ENCODE data around the gene DENR.
A peak's percentile ranks its signal among the peaks of the same experiment; 100 is the strongest.
"Not testable (repeated sequence)": the region's sequence is repeated elsewhere in the genome, so short reads cannot be mapped to it uniquely, and the experiment has no call there.

The DENR gene

GRCh38 chr12:122752464-122753318 is at the start of gene DENR:
DENR (plus strand) TSS chr12:122752824; CDS start chr12:122753702, 878 bp downstream.
- Mint-ChIP-seq H3K9me3 (no peaks in the 10 kb centered on the region), H3K4me3 (peak within 1 kb of the TSS; percentile 96 to 99), H3K4me1 (peaks cover 56% of the 10 kb centered on the region), H3K27me3 (no peaks in the 10 kb centered on the region), H3K27ac (peak within 1 kb of the TSS; percentile 99)
- DNase-seq (peak; percentile 100), ATAC-seq (peak; percentile 95)

- not testable (repeated sequence) for H3K27me3 Mint-ChIP-seq
Measured at GRCh38 chr12:122702890-122703611, 49.6 kb upstream of the DENR start, which contains the start of gene HCAR2. HCAR2 (minus strand) TSS chr12:122703357; CDS start chr12:122703283, 74 bp downstream.

GRCh38 chr12:122703841-122704240 is 48.8 kb upstream of the DENR start:
- not testable (repeated sequence) for H3K27me3 Mint-ChIP-seq, DNase-seq, H3K9me3 Mint-ChIP-seq, ATAC-seq, H3K4me3 Mint-ChIP-seq, H3K4me1 Mint-ChIP-seq
- peak overlapping the region in 1 of 2 donors; percentile 14 for H3K27ac Mint-ChIP-seq

More at GRCh38 chr12:122702890-122703611, 49.6 kb upstream of the DENR start, which contains the start of gene HCAR2:
- H3K27ac Mint-ChIP-seq, result peak within 1 kb of the TSS in 1 of 2 donors; percentile 14
- not testable (repeated sequence) for ATAC-seq, H3K4me3 Mint-ChIP-seq, DNase-seq, H3K4me1 Mint-ChIP-seq, H3K9me3 Mint-ChIP-seq

GRCh38 chr12:122709287-122709686 is 43.3 kb upstream of the DENR start:
- H3K27ac Mint-ChIP-seq, H3K4me3 Mint-ChIP-seq, H3K9me3 Mint-ChIP-seq, ATAC-seq, H3K4me1 Mint-ChIP-seq, H3K27me3 Mint-ChIP-seq, DNase-seq: not testable (repeated sequence)

- not testable (repeated sequence) for H3K4me1 Mint-ChIP-seq, H3K9me3 Mint-ChIP-seq, ATAC-seq, H3K27ac Mint-ChIP-seq, H3K4me3 Mint-ChIP-seq, DNase-seq
- peaks cover 18% of the 10 kb centered on the region for H3K27me3 Mint-ChIP-seq
Measured at GRCh38 chr12:122710341-122710740, 42.3 kb upstream of the DENR start.

- H3K4me1 Mint-ChIP-seq, H3K4me3 Mint-ChIP-seq, DNase-seq, H3K9me3 Mint-ChIP-seq, ATAC-seq: not testable (repeated sequence)
- Mint-ChIP-seq H3K27ac (peak overlapping the region in 1 of 2 donors; percentile 47), H3K27me3 (peaks cover 21% of the 10 kb centered on the region)
Measured at GRCh38 chr12:122711266-122711665, 41.4 kb upstream of the DENR start.

GRCh38 chr12:122713491-122714188 is 39.0 kb upstream of the DENR start:
- not testable (repeated sequence) for ATAC-seq, H3K9me3 Mint-ChIP-seq, DNase-seq, H3K27ac Mint-ChIP-seq, H3K4me1 Mint-ChIP-seq, H3K4me3 Mint-ChIP-seq
- peaks cover 21% of the 10 kb centered on the region for H3K27me3 Mint-ChIP-seq

- not testable (repeated sequence) for H3K27ac Mint-ChIP-seq, H3K9me3 Mint-ChIP-seq, H3K4me3 Mint-ChIP-seq, ATAC-seq, DNase-seq
- H3K27me3 Mint-ChIP-seq, result peaks cover 17% of the 10 kb centered on the region
- peaks cover 11% of the 10 kb centered on the region for H3K4me1 Mint-ChIP-seq
Measured at GRCh38 chr12:122715211-122715610, 37.4 kb upstream of the DENR start.

GRCh38 chr12:122716658-122717057 is 36.0 kb upstream of the DENR start, which contains the start of gene HCAR3:
HCAR3 (minus strand) TSS chr12:122716811; CDS start chr12:122716737, 74 bp downstream.
- not testable (repeated sequence) for DNase-seq, H3K27ac Mint-ChIP-seq, H3K4me3 Mint-ChIP-seq, ATAC-seq, H3K9me3 Mint-ChIP-seq
- Mint-ChIP-seq H3K27me3 (peaks cover 11% of the 10 kb centered on the region), H3K4me1 (peaks cover 17% of the 10 kb centered on the region)

- peaks cover 42% of the 10 kb centered on the region for H3K4me1 Mint-ChIP-seq
- DNase-seq (no peak), ATAC-seq (peak; percentile 61)
- peak overlapping the region in 1 of 2 donors; percentile 72 for H3K4me3 Mint-ChIP-seq
- H3K9me3 Mint-ChIP-seq, result no peaks in the 10 kb centered on the region
- H3K27ac Mint-ChIP-seq, result peak overlapping the region in 1 of 2 donors; percentile 87
- no peaks in the 10 kb centered on the region for H3K27me3 Mint-ChIP-seq
Measured at GRCh38 chr12:122721057-122721545, 31.5 kb upstream of the DENR start.

GRCh38 chr12:122722387-122722786 is 30.2 kb upstream of the DENR start:
- no peaks in the 10 kb centered on the region for H3K9me3 Mint-ChIP-seq
- peak overlapping the region; percentile 25 to 44 for H3K27ac Mint-ChIP-seq
- peaks cover 50% of the 10 kb centered on the region for H3K4me1 Mint-ChIP-seq
- H3K27me3 Mint-ChIP-seq, result no peaks in the 10 kb centered on the region
- DNase-seq (no peak), ATAC-seq (no peak)
- peak overlapping the region in 1 of 2 donors; percentile 38 for H3K4me3 Mint-ChIP-seq

GRCh38 chr12:122724641-122725243 is 27.9 kb upstream of the DENR start:
- H3K27ac Mint-ChIP-seq, result peak overlapping the region in 1 of 2 donors; percentile 25
- no peaks in the 10 kb centered on the region for H3K9me3 Mint-ChIP-seq
- no peak overlapping the region for H3K4me3 Mint-ChIP-seq
- H3K4me1 Mint-ChIP-seq, result peaks cover 73% of the 10 kb centered on the region
- no peak for ATAC-seq
- no peaks in the 10 kb centered on the region for H3K27me3 Mint-ChIP-seq
- DNase-seq, result no peak

GRCh38 chr12:122725452-122726079 is 27.1 kb upstream of the DENR start:
- Mint-ChIP-seq H3K4me3 (peak overlapping the region; percentile 23 to 58), H3K9me3 (no peaks in the 10 kb centered on the region), H3K4me1 (peaks cover 76% of the 10 kb centered on the region), H3K27ac (peak overlapping the region in 1 of 2 donors; percentile 80), H3K27me3 (no peaks in the 10 kb centered on the region)
- DNase-seq (no peak), ATAC-seq (no peak)

- ATAC-seq (no peak), DNase-seq (no peak)
- H3K9me3 Mint-ChIP-seq, result no peaks in the 10 kb centered on the region
- H3K27me3 Mint-ChIP-seq, result no peaks in the 10 kb centered on the region
- peak overlapping the region; percentile 23 to 58 for H3K4me3 Mint-ChIP-seq
- H3K4me1 Mint-ChIP-seq, result peaks cover 76% of the 10 kb centered on the region
- peak overlapping the region in 1 of 2 donors; percentile 80 for H3K27ac Mint-ChIP-seq
Measured at GRCh38 chr12:122726080-122726558, 26.5 kb upstream of the DENR start.
